Left ventricle myocardium inferior (tissue), 1 donor: ENCODE results near the gene OARD1. TPM values are rescaled to one million over a fixed set of nuclear protein-coding genes. Genes with fewer than 3 reads are reported as not detected.

Source experiments
- DNase-seq: peaks from one replicate; pipeline ENCODE4 v3.0.0-alpha.2; 2020
- H3K27ac ChIP-seq: fragments of 200-600 bp; replicated peaks from 2 replicates; pipeline ENCODE4 v1.8.0; 2021
- H3K27me3 ChIP-seq: fragments of 200-600 bp; 2 replicates; pipeline ENCODE4 v1.8.0; 2021; ENCODE audit warnings: low read depth
- H3K36me3 ChIP-seq: fragments of 200-600 bp; 2 replicates; pipeline ENCODE4 v1.8.0; 2021
- H3K4me1 ChIP-seq: fragments of 200-600 bp; 2 replicates; pipeline ENCODE4 v1.8.0; 2021
- H3K4me3 ChIP-seq: fragments of 200-600 bp; 2 replicates; pipeline ENCODE4 v1.8.0; 2021; ENCODE audit warnings: mild to moderate bottlenecking, moderate library complexity
- H3K9me3 ChIP-seq: fragments of 200-600 bp; replicated peaks from 2 replicates; pipeline ENCODE4 v1.8.0; 2021
- intact Hi-C: fragments of 100-400 bp; cut with micrococcal nuclease; formaldehyde crosslinking; loops from one replicate; pipeline ENCODE4 v1.11.0; 2022
- total RNA-seq: library from RNA; stranded (reverse); fragmentation: NEBNext Ultra II Directional; extraction: Animal tissue kit (Norgen Biotek cat#: 25700); gene quantifications from one replicate; pipeline ENCODE4 v1.2.1, GENCODE V29; 2021
- TF ChIP-seq, protein P1 (sequence below): fragments of 200-600 bp; IDR thresholded peaks from 2 replicates; pipeline ENCODE4 v1.8.0; 2021; ENCODE audit warnings: antibody characterized with exemption, mild to moderate bottlenecking, borderline replicate concordance
- donor health status: DM: no; HTN: yes; CAD: no; lungs with severe emphysema.

OARD1 gene
- total RNA-seq, 1 donor from 2014 or later, result 19.9 TPM

DNA sequence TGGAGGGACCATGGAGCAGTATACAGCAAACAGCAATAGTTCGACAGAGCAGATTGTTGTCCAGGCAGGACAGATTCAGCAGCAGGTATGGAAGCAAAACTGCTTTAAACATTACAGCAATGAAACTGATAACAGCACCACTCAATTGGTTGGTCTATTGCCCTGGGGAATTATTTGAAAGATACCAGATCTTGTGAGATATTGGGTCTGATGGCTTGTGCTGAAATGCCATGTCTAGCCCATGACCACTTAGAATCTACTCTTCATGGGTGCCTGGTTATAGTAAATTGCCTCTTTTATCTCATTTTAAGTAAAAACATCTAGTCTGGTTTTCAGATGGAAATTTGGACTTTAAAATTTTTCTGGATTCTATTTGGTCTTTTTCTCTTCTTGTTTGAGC is 6.9 kb upstream of the OARD1 start:
- TF ChIP-seq, protein P1, sequence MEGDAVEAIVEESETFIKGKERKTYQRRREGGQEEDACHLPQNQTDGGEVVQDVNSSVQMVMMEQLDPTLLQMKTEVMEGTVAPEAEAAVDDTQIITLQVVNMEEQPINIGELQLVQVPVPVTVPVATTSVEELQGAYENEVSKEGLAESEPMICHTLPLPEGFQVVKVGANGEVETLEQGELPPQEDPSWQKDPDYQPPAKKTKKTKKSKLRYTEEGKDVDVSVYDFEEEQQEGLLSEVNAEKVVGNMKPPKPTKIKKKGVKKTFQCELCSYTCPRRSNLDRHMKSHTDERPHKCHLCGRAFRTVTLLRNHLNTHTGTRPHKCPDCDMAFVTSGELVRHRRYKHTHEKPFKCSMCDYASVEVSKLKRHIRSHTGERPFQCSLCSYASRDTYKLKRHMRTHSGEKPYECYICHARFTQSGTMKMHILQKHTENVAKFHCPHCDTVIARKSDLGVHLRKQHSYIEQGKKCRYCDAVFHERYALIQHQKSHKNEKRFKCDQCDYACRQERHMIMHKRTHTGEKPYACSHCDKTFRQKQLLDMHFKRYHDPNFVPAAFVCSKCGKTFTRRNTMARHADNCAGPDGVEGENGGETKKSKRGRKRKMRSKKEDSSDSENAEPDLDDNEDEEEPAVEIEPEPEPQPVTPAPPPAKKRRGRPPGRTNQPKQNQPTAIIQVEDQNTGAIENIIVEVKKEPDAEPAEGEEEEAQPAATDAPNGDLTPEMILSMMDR, result no peak
- Histone ChIP-seq H3K27me3 (no peaks in the 10 kb centered on the region), H3K36me3 (peaks cover 46% of the 10 kb centered on the region), H3K4me3 (no peak overlapping the region), H3K9me3 (no peaks in the 10 kb centered on the region), H3K4me1 (peaks cover 31% of the 10 kb centered on the region), H3K27ac (no peak overlapping the region)
- no peak for DNase-seq
- intact Hi-C loops, result no loop called here

DNA sequence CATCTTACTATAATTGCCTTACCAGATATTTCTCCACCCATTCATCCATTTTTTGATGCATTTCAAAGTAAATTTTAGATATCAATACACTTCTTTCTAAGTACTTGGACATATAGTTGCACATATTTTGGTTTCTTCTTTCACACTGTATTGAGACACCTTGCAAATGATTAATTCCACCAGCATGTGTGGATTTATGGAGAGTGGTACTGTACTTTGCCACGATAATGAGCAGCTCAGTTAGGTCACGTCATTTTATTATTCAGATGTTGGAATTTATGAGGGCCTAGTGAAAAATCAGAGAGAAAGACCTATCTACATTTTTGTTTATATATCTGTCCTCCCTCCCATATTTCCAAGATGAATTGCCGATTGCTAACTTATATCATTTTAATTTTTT is 5.9 kb upstream of the OARD1 start:
- Histone ChIP-seq H3K9me3 (no peaks in the 10 kb centered on the region), H3K4me3 (no peak overlapping the region), H3K27me3 (no peaks in the 10 kb centered on the region), H3K27ac (no peak overlapping the region), H3K4me1 (peaks cover 40% of the 10 kb centered on the region), H3K36me3 (peaks cover 36% of the 10 kb centered on the region)
- DNase-seq, result no peak
- TF ChIP-seq, protein P1, result no peak
- intact Hi-C loops, result no loop called here

DNA sequence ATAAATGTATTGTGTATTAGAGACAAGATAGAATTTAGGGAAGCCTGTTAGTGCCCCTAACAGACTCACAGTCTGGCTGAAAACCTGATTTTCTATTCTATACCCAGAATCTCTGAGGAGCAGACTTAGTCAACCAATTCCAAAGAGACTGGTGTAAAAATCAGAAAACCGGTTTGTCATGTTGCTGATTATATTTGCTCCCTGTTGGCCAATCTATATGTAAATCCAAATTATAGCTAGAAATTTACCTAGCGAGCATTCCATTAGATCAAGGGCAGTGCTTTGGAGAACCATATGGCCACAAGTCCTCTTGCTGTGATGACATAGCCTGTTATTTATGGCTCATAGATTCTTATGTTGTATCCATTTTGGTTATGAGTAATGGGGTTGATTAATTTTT is 5.4 kb upstream of the OARD1 start:
- Histone ChIP-seq H3K27me3 (no peaks in the 10 kb centered on the region), H3K4me1 (peaks cover 41% of the 10 kb centered on the region), H3K36me3 (peaks cover 31% of the 10 kb centered on the region), H3K4me3 (no peak overlapping the region), H3K27ac (no peak overlapping the region), H3K9me3 (no peaks in the 10 kb centered on the region)
- intact Hi-C loops, result no loop called here
- DNase-seq, result no peak
- TF ChIP-seq, protein P1, result no peak

DNA sequence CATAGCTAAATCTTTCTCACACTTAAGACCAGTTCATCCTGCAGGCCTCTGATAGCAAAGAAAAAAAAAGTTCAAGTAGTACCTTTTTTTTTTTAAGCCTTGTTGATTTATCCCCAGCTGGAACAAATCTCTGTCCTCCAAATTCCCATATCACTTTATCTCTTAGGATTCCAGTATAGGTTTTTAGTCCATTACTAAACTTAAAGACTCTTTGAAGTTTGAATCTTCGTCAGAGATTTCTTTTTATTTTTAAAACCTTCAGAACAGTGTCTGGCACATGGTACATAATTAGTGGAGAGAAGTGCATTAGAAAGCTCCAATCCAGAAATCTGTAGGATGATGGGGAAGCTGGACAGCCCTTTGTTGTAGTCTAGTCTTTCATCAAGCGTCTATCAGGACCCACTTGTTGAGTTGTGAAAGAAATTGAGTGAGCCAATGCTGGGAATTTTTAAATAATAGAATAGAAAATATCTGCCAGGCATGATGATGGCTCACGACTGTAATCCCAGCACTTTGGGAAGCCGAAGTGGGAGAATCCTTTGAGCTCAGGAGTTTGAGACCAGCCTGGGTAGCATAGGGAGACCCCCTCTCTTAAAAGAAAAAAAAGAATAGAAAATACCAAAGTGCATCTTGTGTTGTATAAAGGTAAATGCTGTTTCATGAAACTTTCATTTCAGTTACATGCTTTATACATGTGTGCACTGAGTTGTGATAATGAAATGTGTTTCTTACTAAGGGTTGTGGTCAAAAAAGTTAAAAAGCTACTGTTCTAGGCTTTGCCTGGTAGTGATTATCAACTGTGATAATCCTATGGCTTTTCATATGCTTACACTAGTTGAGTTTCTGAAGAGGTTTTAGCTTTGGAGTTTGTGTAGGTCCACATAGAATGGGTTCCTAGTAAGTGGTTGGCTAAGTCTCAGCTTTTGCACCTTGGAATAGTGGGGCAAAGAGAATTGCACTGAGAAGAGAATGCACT is 3.8 kb upstream of the OARD1 start:
- H3K4me3 ChIP-seq, result no peak overlapping the region
- DNase-seq, result no peak
- peaks cover 23% of the 10 kb centered on the region for H3K36me3 ChIP-seq
- no peaks in the 10 kb centered on the region for H3K27me3 ChIP-seq
- intact Hi-C loops, result no loop called here
- peaks cover 48% of the 10 kb centered on the region for H3K4me1 ChIP-seq
- TF ChIP-seq, protein P1, result no peak
- peak overlapping the region; percentile 99 for H3K27ac ChIP-seq
- no peaks in the 10 kb centered on the region for H3K9me3 ChIP-seq

DNA sequence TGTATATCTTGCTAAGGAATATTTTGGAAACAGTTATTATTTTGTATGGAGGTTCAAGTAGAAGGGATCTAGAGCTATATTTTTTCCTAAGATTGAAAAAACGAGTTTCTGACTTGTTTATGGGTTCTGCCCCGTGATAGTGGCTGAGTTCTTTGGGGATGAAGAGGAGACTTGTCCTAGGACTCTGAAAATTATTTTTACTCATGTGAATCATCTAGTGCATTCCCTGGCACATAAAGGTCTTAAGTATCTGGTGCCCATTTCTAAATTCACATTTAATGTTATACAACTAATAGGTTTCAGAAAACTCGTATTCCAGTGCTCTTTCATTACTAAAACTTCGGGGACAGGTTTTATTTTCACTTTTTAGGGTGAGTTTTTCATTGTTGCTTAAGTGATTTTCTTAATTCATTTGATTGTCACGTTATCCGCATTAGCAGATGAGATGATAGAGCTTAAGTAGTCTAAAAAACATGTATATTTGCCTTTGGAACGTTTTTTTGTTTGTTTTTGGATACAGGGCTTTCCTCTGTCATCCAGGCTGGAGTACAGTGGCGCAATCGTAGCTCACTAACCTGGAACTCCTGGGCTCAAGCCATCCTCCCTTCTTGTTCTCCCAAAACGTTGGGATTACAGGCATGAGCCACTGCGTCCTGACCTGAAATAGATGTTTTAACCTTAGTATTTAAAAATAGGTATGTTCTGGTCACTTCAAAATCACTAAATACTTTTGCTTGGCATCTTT is 2.7 kb upstream of the OARD1 start:
- Histone ChIP-seq H3K36me3 (peaks cover 12% of the 10 kb centered on the region), H3K27me3 (no peaks in the 10 kb centered on the region), H3K4me3 (peak overlapping the region; percentile 94), H3K4me1 (peaks cover 52% of the 10 kb centered on the region), H3K9me3 (no peaks in the 10 kb centered on the region), H3K27ac (peak overlapping the region; percentile 99)
- intact Hi-C loops, result no loop called here
- TF ChIP-seq, protein P1, result no peak
- no peak for DNase-seq
